Endothelial cell of umbilical vein (primary cell): ENCODE results near the gene MB. TPM values are rescaled to one million over a fixed set of nuclear protein-coding genes. Genes with fewer than 3 reads are reported as not detected.

ENCODE experiments used
- BruUV-seq: library from RNA; stranded (reverse); fragments of 400-500 nt; replicated peaks from 2 replicates; lab custom pipeline; 2021; lab: Mats Ljungman, UMichigan
- CTCF ChIA-PET: fragments of 300-600, 350-600 bp; sonication (Branson Sonifier 250); formaldehyde crosslinking; loops from one replicate; lab custom pipeline; 2021; ENCODE audit warnings: antibody characterized with exemption, inconsistent platforms; lab: Charles Lee
- POLR2A ChIA-PET: fragments of 300-600, 350-600 bp; sonication (Branson Sonifier 250); formaldehyde crosslinking; loops from one replicate; lab custom pipeline; 2021; ENCODE audit warnings: antibody characterized with exemption, inconsistent platforms; lab: Charles Lee
- DNase-seq: peaks from one replicate; pipeline ENCODE4 v3.0.0-alpha.2; 2011; ENCODE audit warnings: low read depth, low spot score
- FAIRE-seq: peaks from 2 replicates; lab custom pipeline; 2011; peaks lifted over from hg19 to GRCh38; lab: Jason Lieb, UNC
- H2AFZ ChIP-seq: 2 replicates; pipeline ENCODE4 v1.6.0; 2012; ENCODE audit warnings: low read depth, low read length, control low read depth, inconsistent platforms
- H3K27ac ChIP-seq: 2 replicates; pipeline ENCODE4 v1.5.1; 2011; ENCODE audit warnings: low read depth, mild to moderate bottlenecking, control low read depth, low read length, moderate library complexity; ENCODE audit not compliant: insufficient read depth
- H3K27me3 ChIP-seq, 2 experiments: 2 replicates each; pipeline versions ENCODE4 v1.6.0 to v1.6.1; 2011; ENCODE audit warnings: low read length in 2 of 2, mixed read lengths in 1 of 2; ENCODE audit not compliant: control insufficient read depth in 2 of 2, insufficient read depth in 2 of 2
- H3K36me3 ChIP-seq, 2 experiments: 2 replicates in 1 of 2; 3 replicates in 1 of 2; pipeline ENCODE4 v1.5.1; 2011; ENCODE audit warnings: low read length in 2 of 2, mild to moderate bottlenecking in 1 of 2, moderate library complexity in 1 of 2; ENCODE audit not compliant: control insufficient read depth in 2 of 2, insufficient read depth in 2 of 2; ENCODE audit errors: extremely low read depth in 1 of 2
- H3K4me1 ChIP-seq: 3 replicates; pipeline ENCODE4 v1.5.1; 2011; ENCODE audit warnings: mild to moderate bottlenecking, low read length; ENCODE audit not compliant: control insufficient read depth, insufficient read depth; ENCODE audit errors: extremely low read depth
- H3K4me2 ChIP-seq: 2 replicates; pipeline ENCODE4 v1.6.1; 2011; ENCODE audit warnings: low read length, control low read depth, mixed read lengths; ENCODE audit not compliant: insufficient read depth
- H3K4me3 ChIP-seq, 3 experiments: fragments of 200-600 bp in 1 of 3; sonication (generic), shearing (Covaris generic) in 1 of 3; replicated peaks in 1 of 3; 2 replicates each; pipeline ENCODE4 v1.5.1; 2011 to 2016; ENCODE audit warnings: control low read depth in 3 of 3, low read length in 3 of 3, mild to moderate bottlenecking in 2 of 3, inconsistent platforms in 1 of 3, low read depth in 1 of 3, moderate library complexity in 1 of 3; ENCODE audit not compliant: insufficient read depth in 1 of 3
- H3K79me2 ChIP-seq: 2 replicates; pipeline ENCODE4 v1.6.0; 2012; ENCODE audit warnings: low read length, inconsistent platforms; ENCODE audit not compliant: control insufficient read depth, insufficient read depth
- H3K9ac ChIP-seq: replicated peaks from 2 replicates; pipeline ENCODE3; 2011; ENCODE audit warnings: low read length, control low read depth; ENCODE audit not compliant: insufficient read depth; ENCODE audit errors: extremely low read depth
- H3K9me1 ChIP-seq: replicated peaks from 3 replicates; pipeline ENCODE4 v1.6.0; 2011; ENCODE audit warnings: mild to moderate bottlenecking, low read length; ENCODE audit not compliant: control insufficient read depth, insufficient read depth; ENCODE audit errors: extremely low read depth
- H3K9me3 ChIP-seq: replicated peaks from 2 replicates; pipeline ENCODE4 v1.5.1; 2012; ENCODE audit warnings: low read length, inconsistent platforms; ENCODE audit not compliant: control insufficient read depth, insufficient read depth
- H4K20me1 ChIP-seq: replicated peaks from 2 replicates; pipeline ENCODE3; 2011; ENCODE audit warnings: mild to moderate bottlenecking, low read length; ENCODE audit not compliant: control insufficient read depth, insufficient read depth; ENCODE audit errors: extremely low read depth
- EZH2 ChIP-seq: IDR thresholded peaks from 2 replicates; pipeline ENCODE4 v1.6.1; 2012; ENCODE audit warnings: borderline replicate concordance, low read depth, mild to moderate bottlenecking, moderate library complexity, low read length, inconsistent platforms; ENCODE audit not compliant: severe bottlenecking
- FOS ChIP-seq: IDR thresholded peaks from 2 replicates; pipeline ENCODE4 v1.6.1; 2011; ENCODE audit warnings: mild to moderate bottlenecking, low read length, moderate library complexity, borderline replicate concordance; ENCODE audit not compliant: insufficient read depth
- GATA2 ChIP-seq: IDR thresholded peaks from 2 replicates; pipeline ENCODE4 v1.7.0; 2011; ENCODE audit warnings: low read depth, mild to moderate bottlenecking, moderate library complexity, mixed read lengths, low read length; ENCODE audit not compliant: insufficient read length, insufficient read depth
- JUN ChIP-seq: IDR thresholded peaks from 2 replicates; pipeline ENCODE4 v1.6.1; 2011; ENCODE audit warnings: borderline replicate concordance, low read depth; ENCODE audit not compliant: insufficient read length, insufficient read depth
- MYC ChIP-seq: IDR thresholded peaks from one replicate; pipeline ENCODE4 v1.6.1; 2011; ENCODE audit warnings: mild to moderate bottlenecking, low read depth, low read length
- POLR2A ChIP-seq: IDR thresholded peaks from 2 replicates; pipeline ENCODE4 v1.6.1; 2012; ENCODE audit warnings: low read depth, mild to moderate bottlenecking, control low read depth, low read length
- POLR2AphosphoS5 ChIP-seq: IDR thresholded peaks from 2 replicates; pipeline ENCODE4 v1.6.1; 2012; ENCODE audit warnings: low read depth, mild to moderate bottlenecking, control low read depth, low read length, moderate library complexity; ENCODE audit not compliant: insufficient read depth
- dilution Hi-C: fragments of 300-500 bp; cut with MboI; formaldehyde crosslinking; loops from one replicate; pipeline ENCODE4 v1.15.0; 2019; ENCODE audit warnings: low sequenced_read_pairs; ENCODE audit not compliant: extremely low pct_ligation_motif_present
- intact Hi-C: fragments of 100-400 bp; cut with micrococcal nuclease; formaldehyde crosslinking; loops from one replicate; pipeline ENCODE4 v1.10.0; 2022
- polyA plus RNA-seq, 4 experiments: library from polyadenylated mRNA; depleted of rRNA in 3 of 4; stranded (reverse) in 3 of 4; unstranded in 1 of 4; fragments of >200 nt; gene quantifications; 2 replicates each; pipeline versions ENCODE4 v1.2.1 to v1.2.3, GENCODE V29; 2011 to 2012; ENCODE audit warnings: missing spikeins in 1 of 4
- total RNA-seq: library from RNA; stranded (reverse); gene quantifications from 2 replicates; pipeline ENCODE4 v1.2.3, GENCODE V29; 2021
- TF ChIP-seq, protein P1 (sequence below), 2 donors: IDR thresholded peaks; 1 replicate in 1 of 2; 2 replicates in 1 of 2; pipeline ENCODE4 v1.5.1; 2011; ENCODE audit warnings: low read length in 2 of 2, mild to moderate bottlenecking in 2 of 2, moderate library complexity in 2 of 2, control low read depth in 1 of 2, inconsistent platforms in 1 of 2, low read depth in 1 of 2; ENCODE audit not compliant: insufficient read depth in 1 of 2; ENCODE audit errors: extremely low read depth in 1 of 2
- TF ChIP-seq, protein P2 (sequence below): IDR thresholded peaks from 2 replicates; pipeline ENCODE4 v1.6.1; 2011; ENCODE audit not compliant: insufficient read depth, insufficient read length

Gene MB
- total and polyA plus RNA-seq, 2 donors (not counting 3 experiments of a cell fraction or from before 2014, with no cell fraction given) = not detected

DNA sequence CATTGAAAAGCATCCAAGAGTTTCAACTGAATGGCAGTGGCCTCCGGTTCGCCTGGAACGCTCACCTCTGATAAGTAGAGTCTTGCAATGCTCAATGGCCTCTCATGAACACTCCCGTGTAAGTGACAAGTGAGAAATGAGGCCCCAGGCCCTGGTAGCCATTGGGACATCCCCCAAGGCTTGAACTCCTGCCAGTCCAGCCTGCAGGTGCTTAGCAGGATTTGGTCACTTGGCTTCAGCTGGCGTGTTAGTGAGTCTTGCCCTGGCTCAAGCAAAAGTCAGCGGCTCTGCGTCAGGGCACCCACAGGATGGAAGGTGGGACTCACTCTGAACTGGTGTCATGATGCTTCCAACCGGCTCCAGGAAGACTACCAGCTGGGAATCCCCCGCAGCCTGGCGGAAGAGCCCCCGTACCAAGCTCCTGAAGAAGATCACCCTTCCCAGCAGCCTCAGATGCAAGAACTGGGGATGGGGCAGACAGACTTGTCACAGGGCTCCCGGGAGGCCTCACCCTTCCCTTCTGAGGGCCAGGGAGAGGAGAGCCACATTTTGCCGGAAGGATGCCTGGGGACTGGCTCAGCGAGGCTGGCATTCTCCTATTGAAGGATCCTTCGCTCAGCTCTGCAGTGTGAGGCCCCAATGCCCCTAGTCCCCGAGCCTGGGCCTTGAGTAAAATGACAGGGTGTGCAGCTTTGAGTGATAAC lies 19.3 kb downstream of the MB start:
- no peak overlapping the region for H3K4me2 ChIP-seq
- no peak overlapping the region for H3K9ac ChIP-seq
- intact Hi-C loops = no loop called here
- no peak overlapping the region for H3K27ac ChIP-seq
- dilution Hi-C loops = no loop called here
- no TSS peak for BruUV-seq
- no peaks in the 10 kb centered on the region for H3K27me3 ChIP-seq
- H3K36me3 ChIP-seq = no peaks in the 10 kb centered on the region
- TF ChIP-seq, protein P1, sequence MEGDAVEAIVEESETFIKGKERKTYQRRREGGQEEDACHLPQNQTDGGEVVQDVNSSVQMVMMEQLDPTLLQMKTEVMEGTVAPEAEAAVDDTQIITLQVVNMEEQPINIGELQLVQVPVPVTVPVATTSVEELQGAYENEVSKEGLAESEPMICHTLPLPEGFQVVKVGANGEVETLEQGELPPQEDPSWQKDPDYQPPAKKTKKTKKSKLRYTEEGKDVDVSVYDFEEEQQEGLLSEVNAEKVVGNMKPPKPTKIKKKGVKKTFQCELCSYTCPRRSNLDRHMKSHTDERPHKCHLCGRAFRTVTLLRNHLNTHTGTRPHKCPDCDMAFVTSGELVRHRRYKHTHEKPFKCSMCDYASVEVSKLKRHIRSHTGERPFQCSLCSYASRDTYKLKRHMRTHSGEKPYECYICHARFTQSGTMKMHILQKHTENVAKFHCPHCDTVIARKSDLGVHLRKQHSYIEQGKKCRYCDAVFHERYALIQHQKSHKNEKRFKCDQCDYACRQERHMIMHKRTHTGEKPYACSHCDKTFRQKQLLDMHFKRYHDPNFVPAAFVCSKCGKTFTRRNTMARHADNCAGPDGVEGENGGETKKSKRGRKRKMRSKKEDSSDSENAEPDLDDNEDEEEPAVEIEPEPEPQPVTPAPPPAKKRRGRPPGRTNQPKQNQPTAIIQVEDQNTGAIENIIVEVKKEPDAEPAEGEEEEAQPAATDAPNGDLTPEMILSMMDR (IDR thresholded peaks at IDR 0.05; ENCODE audit: extremely low read depth in 1 of 2, insufficient read depth in 1 of 2, low read depth in 1 of 2, low read length in 2 of 2) = no peak
- TF ChIP-seq FOS = no peak
- TF ChIP-seq MYC = no peak
- TF ChIP-seq JUN = no peak
- TF ChIP-seq EZH2 = no peak
- no peak for TF ChIP-seq POLR2AphosphoS5
- no peak for TF ChIP-seq GATA2
- TF ChIP-seq POLR2A = no peak
- TF ChIP-seq, protein P2, sequence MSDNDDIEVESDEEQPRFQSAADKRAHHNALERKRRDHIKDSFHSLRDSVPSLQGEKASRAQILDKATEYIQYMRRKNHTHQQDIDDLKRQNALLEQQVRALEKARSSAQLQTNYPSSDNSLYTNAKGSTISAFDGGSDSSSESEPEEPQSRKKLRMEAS = no peak
- no peak overlapping the region for H3K4me3 ChIP-seq
- no peaks in the 10 kb centered on the region for H3K79me2 ChIP-seq
- DNase-seq (no peak), FAIRE-seq (no peak)
- ChIA-PET POLR2A (no interaction called here), CTCF (interaction anchor here (1.0 kb wide), 1 partner anchor 12 kb away, joined by 4 read pairs; no protein-coding TSS in a partner anchor)
- no peaks in the 10 kb centered on the region for H4K20me1 ChIP-seq
- no peaks in the 10 kb centered on the region for H3K9me1 ChIP-seq
- no peaks in the 10 kb centered on the region for H3K9me3 ChIP-seq
- no peaks in the 10 kb centered on the region for H3K4me1 ChIP-seq
- H2AFZ ChIP-seq = no peak overlapping the region
